Glomerular endothelial cell (primary cell): ENCODE measurements around the gene LRMDA. TPM values are rescaled to one million over a fixed set of nuclear protein-coding genes. Genes with fewer than 3 reads are reported as not detected.

Experiments
- DNase-seq: peaks from one replicate; pipeline ENCODE4 v3.0.0-alpha.2; 2011; ENCODE audit warnings: low read depth, low spot score; ENCODE audit errors: extremely low read depth
- total RNA-seq: library from RNA; depleted of rRNA; stranded (reverse); fragments of >200 nt; gene quantifications from 2 replicates; pipeline ENCODE4 v1.2.3, GENCODE V29; 2015

The LRMDA gene
- total RNA-seq, 1 donor from 2014 or later, result 25.7 TPM

DNA sequence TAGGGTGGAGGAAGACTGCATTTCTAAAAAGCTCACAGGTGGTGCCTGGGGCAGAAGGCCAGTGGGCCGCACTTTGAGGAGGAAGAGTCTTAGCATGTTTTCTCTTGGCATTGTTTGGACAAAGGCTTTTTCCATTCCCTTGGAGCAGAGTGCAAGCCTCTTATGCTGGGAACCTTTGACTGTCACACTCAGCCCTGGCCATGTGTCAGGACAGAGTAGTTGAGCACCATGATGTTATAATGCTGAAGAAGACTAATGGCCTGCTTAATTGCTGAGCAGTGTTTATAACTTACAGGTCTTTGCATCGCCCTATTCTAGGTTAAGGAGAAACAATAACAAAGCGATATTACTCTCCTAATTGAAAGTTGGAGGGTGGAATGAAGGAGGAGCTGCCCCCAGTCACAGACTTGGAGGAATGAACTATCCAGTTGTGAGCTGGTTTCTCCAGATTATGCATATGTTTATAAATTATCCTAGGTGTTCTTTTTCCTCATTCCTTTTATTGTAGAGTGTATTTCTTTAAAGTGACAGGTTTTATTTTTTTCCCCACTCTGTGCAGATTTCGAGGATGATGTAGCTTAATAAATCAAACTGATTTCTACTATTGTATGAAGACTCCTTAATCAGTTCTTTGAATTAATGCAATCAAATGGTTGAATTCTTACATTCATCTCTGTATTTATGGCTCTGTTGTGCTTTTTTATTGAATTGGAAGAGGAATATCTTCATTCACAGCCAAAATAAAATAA is 767.0 kb downstream of the LRMDA start:
- no peak for DNase-seq

DNA sequence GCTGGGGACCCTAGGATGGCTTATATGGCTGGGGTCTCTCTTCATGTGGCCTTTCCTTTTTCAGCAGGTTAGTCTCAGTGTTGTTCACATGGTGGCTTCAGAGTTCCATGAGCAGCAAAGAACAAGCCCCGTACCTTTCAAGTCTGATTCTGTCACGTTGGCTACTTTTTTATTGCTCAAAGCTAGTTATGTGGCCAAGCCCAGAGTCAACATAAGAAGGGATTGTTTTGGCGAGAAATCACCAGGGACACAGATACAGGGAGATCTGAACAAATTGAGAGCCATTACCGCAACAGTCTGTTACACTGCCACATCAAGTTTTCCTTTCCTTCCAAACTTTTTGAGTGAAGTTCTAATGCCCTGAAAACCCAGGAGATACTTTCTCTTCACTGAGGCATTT is 770.5 kb downstream of the LRMDA start:
- DNase-seq, result no peak

DNA sequence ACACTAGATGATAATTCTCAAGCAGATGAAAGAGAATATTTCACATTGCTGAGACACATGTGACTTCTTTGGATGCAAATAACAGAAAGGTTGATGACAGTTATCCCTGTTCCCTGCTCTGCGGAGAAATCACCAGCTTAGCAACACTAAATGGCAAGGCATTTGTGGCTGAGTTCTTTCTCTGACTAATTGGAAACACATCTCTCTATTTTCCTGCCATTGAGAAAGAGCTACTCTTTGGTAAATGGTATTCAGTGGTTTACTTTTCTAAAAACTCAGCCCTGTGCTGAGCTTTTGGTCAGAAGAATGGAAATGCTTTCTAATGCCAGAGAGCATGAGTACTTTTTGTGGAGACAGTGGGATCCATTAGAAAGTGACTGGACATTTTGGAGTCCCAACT is 771.4 kb downstream of the LRMDA start:
- DNase-seq, result no peak

DNA sequence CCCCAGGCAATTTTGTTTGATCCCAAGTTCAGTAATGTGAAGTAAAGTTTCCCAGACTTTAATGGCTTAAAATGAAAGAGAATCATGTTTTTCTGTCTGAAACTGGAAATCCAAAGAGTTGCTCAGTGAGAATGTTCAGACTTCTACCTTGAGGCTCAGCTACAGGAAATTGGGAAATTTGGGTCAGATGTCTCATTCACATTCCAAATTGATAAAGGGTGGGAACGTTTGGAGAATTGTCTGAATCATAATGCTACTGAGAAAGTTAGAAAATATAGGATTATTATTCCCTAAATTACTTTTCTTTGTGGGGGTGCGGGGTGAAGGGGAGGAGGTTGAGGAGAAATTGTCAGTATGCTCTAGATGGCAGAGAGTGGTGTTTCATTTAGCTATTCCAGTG is 773.9 kb downstream of the LRMDA start:
- no peak for DNase-seq

DNA sequence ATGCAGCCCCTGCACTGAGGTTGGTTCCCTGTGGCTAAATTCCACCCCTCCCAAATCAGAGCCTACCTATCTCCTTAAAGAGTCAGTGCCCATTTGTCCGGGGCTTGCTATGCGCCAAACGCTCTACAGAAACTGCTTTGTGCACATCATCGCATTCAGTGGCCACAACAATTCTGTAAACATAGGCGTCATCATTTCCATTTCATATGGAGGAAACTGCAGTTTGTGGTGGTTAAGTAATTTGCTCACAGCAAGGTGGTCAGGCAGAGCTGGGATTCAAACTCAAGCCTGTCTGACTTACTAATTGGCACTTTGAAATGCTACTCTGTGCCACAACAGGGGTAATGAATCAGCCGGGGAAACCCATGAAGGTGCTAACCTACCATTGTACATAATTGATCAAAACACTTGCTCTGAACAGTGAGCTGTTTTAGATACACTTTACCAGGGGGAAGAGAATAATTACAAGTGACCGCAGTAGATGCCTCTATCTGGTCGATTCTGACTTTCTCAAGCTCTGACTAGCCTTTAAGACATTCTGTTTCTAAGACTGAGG is 775.5 kb downstream of the LRMDA start:
- no peak for DNase-seq

DNA sequence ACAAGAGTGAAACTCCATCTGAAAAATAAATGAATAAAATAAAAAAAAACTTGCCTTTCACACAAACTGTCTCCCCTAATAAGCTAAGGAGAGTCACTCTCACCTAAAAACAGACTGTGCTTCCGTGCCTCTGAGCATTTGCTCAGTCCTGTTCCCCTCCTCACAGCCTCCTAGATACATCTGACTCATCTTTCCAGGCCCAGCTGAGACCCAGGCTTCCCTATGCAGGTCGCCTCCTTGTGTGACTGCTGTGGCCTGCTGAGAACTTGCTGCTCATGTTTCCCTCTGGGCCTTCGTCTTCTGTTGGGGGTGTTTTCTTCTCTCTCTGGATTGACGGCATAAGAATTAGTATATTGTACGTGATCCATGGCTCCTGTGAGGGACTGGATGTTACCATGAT is 777.7 kb downstream of the LRMDA start:
- no peak for DNase-seq

DNA sequence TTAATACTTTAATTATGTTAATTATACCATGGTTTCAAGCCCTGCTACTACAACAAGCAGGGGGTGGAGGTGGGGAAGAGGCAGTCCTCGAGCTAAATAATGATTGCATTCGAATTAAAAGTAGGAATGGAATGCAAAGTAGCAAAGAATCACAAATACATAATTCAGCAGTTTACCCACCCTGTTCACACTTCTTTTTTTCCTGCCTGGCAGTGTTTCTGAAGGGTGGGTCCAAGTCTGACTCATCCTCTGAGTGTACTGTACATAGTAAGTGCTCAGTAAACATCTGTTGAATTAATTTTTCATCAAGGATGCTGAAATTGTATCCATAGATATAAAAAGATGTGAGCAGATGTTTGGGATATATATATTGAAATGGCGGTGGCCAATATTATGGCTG is 778.8 kb downstream of the LRMDA start:
- no peak for DNase-seq

DNA sequence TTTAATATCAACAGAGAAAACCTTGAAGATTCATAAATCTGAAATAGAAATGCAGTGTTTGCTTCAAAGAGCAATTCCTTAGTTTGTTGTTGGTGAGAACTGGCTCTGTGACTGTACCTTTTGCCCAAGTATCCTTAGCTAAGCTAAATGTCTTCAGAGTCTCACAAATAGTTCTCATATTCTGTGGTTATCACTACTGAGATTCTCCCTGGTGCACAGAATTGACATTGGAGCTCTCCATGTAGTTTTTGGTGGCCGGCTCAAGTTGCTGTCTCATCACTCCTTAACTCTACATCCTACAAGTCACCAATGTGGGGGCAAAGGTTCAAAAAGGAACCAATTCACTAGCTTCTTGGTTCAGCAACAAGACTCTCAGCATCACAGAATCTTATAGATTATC is 780.3 kb downstream of the LRMDA start:
- DNase-seq, result no peak

DNA sequence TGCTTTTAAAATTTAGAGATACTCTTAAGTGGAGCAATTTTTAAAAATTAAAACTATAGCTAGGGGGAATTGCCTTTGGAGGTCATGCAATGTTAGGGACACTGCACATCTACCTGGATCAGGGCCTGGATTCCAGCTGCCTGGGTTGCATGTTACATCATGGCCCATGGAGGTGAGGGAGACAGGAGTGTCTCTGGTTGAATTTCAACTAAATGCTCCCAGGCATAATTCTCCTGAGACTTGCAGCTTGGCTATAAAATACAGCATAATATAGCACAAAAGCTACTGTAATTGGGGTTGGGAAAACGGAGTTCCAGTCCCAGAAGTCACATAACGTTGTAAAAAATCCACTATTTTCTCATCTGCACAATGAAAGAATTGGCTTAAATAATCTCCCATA is 782.5 kb downstream of the LRMDA start:
- DNase-seq, result no peak

DNA sequence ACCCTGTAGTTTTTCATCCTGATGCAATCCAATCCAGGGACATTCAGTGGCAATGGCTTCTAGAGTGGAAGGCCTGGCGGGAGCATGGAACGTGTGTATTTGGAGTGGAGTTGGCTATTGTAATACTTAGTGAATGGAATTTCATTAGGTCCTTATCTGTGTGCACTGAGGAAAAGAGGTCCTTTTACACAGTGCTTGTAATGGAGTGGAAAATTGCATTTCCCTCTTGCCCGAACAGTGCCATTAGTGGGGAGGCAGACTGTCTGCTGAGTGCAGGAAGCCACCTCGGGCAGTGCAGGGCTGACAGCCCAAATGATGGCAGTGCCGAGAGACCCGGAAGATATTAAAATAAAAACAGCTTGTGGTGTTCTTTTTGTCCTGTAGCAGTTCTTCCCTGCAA is 786.6 kb downstream of the LRMDA start:
- DNase-seq, result no peak

DNA sequence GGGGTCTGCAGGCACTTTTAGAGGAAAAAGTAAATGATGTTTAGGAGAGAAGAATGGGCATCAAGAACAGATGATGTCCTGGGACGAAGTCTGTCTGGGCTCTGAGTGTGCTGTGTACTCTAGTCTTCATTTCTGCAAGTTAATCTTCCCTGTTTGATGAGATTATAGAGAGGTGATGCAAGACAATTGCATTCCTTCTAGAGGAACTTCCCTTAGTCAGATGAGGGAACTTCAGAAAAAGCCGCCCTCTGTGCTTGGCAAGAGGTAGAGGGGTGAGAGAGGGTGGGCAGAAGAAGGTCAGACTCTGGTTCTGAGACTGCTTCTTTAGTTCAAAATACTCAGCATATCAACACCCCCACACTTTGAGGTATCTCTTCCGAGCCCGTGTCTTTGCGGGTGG is 797.9 kb downstream of the LRMDA start:
- DNase-seq, result no peak

DNA sequence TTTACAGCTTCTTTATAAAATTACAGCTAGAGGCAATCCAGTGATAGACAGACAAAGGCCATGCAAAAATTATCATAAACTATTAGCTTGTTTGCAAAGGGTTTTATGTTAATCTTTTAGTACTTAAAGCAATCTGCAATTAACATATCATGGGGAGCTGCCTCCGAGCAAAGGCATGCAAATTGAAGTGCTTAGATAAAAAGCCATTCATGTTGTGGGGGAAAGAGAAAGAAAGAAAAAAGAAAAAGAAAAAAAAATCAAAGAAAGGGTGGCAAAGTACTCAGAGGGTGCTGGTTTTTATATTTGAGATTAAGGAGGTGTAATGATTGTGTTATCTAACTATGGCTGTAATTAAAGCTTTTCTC is 799.5 kb downstream of the LRMDA start:
- DNase-seq, result no peak

DNA sequence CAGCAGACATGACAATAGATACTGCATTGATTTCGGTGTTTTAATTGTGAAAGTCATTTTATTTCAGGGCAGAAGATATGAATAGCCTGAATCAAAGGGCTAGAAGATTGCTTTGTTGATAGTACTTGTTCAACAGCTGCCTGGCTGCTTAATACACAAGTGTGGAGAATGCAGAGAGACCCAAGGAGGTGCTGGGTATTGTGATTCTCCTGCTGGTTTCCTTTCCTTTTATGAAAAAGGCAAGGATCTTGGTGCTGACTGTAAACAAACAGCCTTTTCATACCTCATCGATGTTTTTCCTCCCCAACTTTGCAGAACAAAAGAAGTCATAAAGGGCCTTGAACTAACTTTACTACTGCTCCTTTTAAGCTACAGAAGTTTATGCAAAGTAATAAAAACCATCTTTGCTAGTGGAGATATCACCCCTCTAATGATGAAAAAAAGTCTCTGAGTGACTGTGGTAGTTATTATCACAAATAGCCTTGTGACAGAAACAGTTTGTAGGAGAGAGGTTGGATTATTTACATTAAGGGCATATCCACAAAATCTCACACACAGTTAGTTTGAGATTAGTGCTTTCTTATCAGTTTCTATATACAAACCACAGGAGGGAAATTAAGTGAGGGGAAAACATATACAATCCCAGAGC is 800.0 kb downstream of the LRMDA start:
- no peak for DNase-seq

DNA sequence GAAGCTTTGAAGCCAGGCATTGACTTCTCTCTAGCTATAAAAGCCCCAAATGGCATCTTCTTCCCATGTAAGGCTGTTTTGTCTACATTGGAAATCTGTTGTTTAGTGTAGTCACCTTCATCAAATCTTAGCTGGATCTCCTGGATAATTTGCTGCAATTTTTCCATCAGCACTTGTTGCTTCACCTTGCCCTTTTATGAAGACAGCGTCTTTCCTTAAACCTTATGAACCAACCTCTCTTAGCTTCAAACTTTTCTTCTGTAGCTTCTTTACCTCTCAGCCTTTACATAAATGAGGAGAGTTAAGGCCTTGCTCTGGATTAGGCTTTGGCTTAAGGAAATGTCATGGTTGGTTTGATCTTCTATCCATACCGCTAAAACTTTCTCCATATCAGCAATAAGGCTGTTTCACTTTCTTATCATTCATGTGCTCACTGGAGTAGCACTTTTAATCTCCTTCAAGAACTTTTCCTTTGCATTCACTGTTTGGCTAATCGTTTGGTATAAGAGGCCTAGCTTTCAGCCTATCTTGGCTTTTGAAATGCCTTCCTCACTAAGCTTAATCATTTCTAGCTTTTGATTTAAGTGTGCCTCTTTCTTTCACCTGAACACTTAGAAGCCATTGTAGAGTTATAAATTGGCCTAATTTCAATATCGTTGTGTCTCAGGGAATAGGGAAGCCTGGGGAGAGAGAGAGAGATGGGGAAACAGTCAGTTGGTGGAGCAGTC is 803.2 kb downstream of the LRMDA start:
- no peak for DNase-seq

DNA sequence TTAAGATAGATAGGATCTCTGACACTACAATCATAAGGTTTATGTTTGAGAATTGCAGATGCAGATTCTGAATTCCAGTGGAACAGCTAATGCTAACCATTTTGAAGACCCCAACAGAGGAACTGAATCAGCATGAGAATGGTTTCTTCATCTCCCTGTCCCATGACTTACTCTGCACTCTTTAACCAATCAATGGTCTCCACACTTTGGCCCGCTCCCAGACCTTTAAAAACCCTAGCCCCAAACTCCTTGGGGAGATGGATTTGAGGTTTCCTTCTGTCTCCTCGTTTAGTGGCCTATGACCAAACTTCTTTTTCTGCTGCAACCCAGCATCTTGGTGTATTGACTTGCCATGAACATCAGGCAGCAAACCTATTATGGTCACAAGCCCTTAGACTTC is 804.9 kb downstream of the LRMDA start:
- no peak for DNase-seq

DNA sequence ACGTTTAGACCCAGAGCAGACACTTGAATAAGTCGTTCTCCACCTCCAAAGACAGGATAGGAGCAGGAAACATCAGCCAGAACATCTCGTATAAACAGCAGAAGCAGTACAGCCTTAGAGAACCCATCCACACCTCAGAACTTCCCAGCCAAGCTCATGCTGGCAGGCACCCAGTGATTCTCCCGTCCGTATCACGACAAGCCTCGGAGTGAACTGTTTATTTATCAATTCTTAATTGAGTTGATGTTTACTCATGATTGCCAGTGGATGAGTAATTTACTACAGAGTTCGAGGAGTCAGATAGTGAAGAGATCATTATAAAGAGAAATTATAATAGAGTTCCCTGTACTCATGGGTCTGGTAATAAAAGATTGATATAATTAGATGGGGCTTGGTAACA is 811.5 kb downstream of the LRMDA start:
- DNase-seq, result no peak

DNA sequence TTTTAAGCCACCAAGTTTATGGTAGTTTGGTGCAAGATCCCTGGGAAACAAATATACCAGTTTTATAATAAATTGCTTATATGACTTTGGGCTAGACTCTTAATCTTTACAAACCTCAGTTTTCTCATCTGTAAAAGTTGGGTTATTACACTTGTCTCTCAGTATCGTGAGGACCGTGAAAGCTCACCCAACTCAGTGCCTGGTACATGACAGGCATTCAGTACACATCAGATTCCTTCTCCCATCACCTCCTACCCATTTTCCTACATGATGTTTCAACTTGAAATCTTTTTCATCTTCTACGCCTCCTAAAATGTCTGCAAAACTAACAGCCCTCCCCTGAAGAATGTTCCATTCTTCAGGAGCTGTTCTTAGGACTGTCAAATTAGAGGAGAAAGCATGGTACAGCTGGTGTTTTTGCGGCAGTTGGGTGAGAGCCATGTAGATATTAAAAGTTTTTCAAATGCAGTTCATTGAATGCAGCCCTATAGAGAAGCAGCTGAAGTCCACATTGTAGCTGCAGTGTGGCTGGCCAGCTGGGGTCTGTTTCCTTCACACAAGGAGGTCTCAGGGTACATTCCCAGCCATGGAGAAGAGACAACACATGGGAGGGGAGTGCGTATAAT is 812.8 kb downstream of the LRMDA start:
- DNase-seq, result no peak

DNA sequence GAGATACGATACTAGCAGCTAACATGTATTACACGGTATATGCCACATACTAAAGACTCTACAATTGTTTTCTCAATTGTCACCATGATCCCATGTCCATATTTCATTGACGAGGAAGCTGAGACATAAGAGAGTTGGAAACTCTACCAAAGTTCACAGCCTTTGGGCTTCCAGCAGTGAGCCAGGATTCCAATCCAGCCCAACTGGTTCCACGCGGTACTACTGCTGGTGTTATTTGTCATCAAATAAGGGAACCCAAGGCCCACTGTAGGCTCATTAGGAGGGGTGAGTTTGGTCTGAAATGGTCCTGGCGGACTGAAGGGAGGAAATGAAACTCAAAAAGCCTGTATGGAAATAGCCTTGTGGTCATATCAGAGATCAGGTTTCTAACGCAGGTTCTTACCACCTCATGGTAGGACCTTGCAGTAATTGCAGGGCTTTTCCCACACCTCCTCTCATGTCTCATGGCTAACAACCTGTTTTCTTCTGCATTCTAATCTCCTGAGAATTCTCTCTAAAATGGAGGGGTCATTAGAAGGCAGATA is 814.6 kb downstream of the LRMDA start:
- no peak for DNase-seq

DNA sequence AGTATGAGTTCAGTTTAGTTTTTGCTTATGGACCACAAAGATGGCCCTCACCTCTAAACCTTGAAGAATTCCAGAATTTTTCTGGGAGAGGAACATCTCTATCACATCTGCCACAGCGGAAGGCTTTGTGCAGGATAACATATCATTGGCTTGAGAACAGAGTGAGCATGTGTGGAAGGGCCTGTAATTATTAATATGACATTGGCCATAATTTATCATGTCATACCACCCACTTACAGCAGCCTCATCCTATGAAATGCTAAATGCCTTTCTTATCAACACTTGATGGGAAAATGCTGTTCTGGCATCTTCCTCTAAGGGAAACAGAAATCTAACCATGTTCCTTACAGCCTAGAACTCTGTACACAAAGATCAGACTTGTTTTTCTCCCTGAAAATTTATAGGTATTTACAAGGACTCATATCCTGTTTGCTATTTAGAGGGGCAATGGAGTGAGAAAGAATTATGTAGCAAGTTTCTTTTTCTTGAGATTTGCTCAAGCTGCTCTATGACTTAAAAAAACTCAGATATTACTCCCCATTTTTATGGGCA is 817.3 kb downstream of the LRMDA start:
- DNase-seq, result no peak

DNA sequence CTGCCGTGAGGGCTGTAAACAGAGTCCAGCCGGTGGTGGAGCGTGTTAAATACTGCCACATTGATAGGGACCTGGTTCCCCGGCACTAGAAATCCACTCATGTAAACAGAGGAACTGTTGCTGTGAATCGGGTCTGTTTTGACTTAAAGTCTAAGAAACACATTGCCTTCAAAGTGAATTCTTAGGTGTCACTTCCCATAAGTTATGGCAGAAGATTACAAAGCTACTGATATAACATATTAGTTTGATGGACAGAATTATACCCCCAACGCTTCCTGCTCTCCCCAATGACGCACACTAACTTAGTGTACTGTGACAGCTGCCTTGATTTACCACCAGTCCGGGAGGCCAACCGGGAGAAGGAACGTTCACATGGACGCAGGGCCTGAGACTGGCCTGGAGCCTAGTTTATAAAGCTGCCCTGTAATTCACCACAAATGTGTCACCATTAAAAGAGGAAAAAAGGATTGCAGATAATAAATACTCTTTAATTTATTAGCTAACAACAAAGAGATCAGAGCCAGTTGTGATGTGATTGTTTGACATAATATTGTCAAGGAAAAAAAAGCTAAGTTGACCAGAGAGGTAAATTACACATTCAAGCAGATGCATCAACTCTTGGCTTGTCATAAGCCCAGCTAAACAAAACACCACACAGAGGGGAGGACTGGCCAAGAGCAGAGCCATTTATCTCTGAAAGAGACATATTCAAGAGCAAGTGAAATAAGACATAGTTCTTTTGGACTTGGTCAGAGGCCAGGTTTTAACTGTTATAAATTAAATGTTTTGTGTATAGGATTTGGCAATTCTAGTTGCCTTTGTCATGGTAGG is 820.6 kb downstream of the LRMDA start:
- no peak for DNase-seq
